Dendritic cell treated with granulocyte-macrophage colony-stimulating factor and Interleukin-4, amounts not matched to agents 40 ng/mL and 50 ng/mL, for 4 days (primary cell): Measurements from ENCODE around the gene LEAP2.
"Not testable (repeated sequence)": the region's sequence is repeated elsewhere in the genome, so short reads cannot be mapped to it uniquely, and the experiment has no call there.

Experiments used
- H3K27ac Mint-ChIP-seq: one replicate; pipeline ENCODE4 v1.8.0; 2022; ENCODE audit warnings: mild to moderate bottlenecking, mixed read lengths
- H3K27me3 Mint-ChIP-seq: one replicate; pipeline ENCODE4 v1.8.0; 2022; ENCODE audit warnings: mild to moderate bottlenecking, mixed read lengths
- H3K36me3 Mint-ChIP-seq: one replicate; pipeline ENCODE4 v1.8.0; 2022; ENCODE audit warnings: low read depth, mixed read lengths
- H3K4me1 Mint-ChIP-seq: one replicate; pipeline ENCODE4 v1.8.0; 2022; ENCODE audit warnings: low read depth, mixed read lengths
- H3K4me3 Mint-ChIP-seq: one replicate; pipeline ENCODE4 v1.8.0; 2022; ENCODE audit warnings: mild to moderate bottlenecking, moderate library complexity, mixed read lengths
- H3K9me3 Mint-ChIP-seq: one replicate; pipeline ENCODE4 v1.8.0; 2022; ENCODE audit warnings: mixed read lengths
- intact Hi-C: fragments of 100-400 bp; cut with micrococcal nuclease; formaldehyde crosslinking; loops from one replicate; pipeline ENCODE4 v1.15.0; 2022

LEAP2 gene

DNA sequence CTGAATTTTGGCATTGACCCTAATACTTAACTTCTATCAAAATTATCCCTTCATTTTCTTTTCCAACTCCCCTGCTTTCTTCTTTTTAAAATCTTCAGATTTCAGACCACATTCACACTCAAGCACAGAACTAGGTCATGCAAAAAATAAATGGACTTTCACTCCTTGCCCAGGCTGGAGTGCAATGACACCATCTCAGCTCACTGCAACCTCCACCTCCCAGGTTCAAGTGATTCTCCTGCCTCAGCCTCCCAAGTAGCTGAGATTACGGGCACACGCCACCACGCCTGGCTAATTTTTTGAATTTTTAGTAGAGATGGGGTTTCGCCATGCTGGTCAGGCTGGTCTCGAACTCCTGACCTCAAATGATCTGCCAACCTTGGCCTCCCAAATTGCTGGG is 18.5 kb upstream of the LEAP2 start:
- H3K27ac Mint-ChIP-seq, H3K36me3 Mint-ChIP-seq, H3K27me3 Mint-ChIP-seq, H3K4me3 Mint-ChIP-seq, H3K9me3 Mint-ChIP-seq, H3K4me1 Mint-ChIP-seq, intact Hi-C loops: not testable (repeated sequence)

DNA sequence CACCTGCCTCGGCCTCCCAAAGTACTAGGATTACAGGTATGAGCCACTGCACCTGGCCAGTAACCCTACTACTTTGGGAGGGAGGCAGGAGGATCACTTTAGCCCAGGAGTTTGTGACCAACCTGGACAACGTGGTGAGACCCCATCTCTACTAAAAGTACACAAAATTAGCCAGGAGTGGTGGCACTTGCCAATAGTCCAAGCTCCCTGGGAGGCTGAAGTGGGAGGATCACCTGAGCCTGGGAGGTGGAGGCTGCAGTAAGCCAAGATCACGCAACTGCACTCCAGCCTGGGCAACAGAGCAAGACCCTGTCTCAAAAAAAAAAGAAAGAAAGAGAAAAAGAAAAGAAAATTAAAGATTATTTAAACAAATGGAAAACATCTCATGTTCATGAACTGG is 17.5 kb upstream of the LEAP2 start:
- H3K9me3 Mint-ChIP-seq = no peaks in the 10 kb centered on the region
- intact Hi-C loops = no loop called here
- H3K4me1 Mint-ChIP-seq = no peaks in the 10 kb centered on the region
- H3K4me3 Mint-ChIP-seq = no peak overlapping the region
- H3K27me3 Mint-ChIP-seq = peaks cover 7% of the 10 kb centered on the region
- no peaks in the 10 kb centered on the region for H3K36me3 Mint-ChIP-seq
- no peak overlapping the region for H3K27ac Mint-ChIP-seq

DNA sequence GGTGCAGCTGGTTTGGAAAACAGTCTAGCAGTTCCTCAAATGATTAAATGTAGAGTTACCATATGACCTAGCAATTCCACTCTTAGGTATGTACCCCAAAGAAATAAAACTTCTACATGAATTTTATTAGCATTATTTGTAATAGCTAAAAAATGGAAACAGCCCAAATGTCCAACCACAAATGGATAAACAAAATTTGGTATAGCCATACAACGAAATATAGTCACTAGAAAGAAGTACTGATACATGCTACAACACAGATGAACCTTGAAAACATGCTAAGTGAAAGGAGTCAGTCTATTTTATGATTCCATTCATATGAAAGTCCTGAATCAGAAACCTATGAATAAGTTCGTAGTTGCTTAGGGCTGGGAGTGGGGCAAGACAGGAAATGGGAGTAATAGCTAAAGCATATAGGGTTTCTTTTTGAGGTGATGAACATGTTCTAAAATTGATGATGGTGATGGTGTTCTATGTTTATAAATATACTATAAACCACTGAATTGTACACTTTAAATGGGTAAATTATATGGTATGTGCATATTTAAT is 13.5 kb upstream of the LEAP2 start:
- Mint-ChIP-seq H3K9me3 (no peaks in the 10 kb centered on the region), H3K36me3 (no peaks in the 10 kb centered on the region), H3K4me3 (no peak overlapping the region), H3K27me3 (peaks cover 8% of the 10 kb centered on the region), H3K27ac (no peak overlapping the region), H3K4me1 (peaks cover 5% of the 10 kb centered on the region)
- intact Hi-C loops = no loop called here

DNA sequence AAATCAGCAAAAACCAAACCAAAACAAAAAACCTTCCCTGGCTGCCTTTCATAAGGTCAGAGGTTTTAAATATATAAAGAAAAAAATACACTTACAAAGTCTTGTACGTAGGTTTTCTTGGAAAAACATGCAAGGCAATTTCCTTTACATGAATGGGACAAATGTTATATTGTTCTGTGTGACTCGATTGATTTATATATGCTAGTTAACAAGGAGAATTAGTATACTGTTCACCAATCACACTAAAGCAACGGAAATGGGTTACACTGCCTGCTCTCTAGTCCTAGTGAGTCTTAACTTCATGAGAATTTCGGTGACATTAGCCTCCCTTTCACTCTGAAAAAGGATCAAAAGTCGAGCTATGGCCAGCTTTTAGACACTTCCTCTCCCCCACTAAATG is 12.7 kb upstream of the LEAP2 start:
- no peaks in the 10 kb centered on the region for H3K9me3 Mint-ChIP-seq
- no peak overlapping the region for H3K27ac Mint-ChIP-seq
- peaks cover 10% of the 10 kb centered on the region for H3K4me1 Mint-ChIP-seq
- no peaks in the 10 kb centered on the region for H3K36me3 Mint-ChIP-seq
- intact Hi-C loops = no loop called here
- peaks cover 6% of the 10 kb centered on the region for H3K27me3 Mint-ChIP-seq
- no peak overlapping the region for H3K4me3 Mint-ChIP-seq

DNA sequence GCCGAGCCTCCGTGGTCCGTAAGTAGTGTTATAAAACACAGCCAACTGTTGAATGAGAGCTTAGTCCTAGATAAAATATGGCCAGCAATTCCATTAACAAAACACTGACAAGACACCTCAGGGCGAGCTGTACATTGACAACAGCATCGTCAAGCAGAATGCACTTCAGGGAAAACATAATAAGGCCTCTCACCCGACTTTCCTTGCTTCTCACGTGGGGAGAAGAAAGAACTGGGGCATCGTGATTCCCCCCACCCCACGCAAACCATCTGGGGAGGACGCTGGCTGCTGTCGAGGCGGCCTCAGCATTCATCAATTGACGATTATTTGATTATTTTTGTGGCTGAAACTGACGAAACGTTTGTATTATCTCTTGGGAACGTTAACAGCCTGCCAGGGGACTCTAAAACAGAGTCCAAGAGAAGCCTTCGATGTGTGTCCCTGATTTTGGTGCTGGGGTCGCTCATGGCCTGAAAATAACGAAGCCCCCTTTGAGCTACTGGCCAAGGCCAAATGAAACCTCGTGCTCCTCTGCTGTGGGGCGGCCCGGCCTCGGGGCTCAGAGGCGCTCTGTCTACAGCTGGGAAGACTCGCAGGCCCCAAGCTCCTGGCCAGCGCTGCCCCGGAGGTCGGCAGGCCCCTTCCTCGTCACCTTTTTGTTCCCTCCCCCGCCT is 7.7 kb upstream of the LEAP2 start:
- Mint-ChIP-seq H3K4me3 (peak overlapping the region; percentile 99), H3K27me3 (peaks cover 3% of the 10 kb centered on the region), H3K4me1 (peaks cover 24% of the 10 kb centered on the region), H3K9me3 (no peaks in the 10 kb centered on the region), H3K36me3 (peaks cover 41% of the 10 kb centered on the region), H3K27ac (peak overlapping the region; percentile 98)
- intact Hi-C loops = no loop called here

DNA sequence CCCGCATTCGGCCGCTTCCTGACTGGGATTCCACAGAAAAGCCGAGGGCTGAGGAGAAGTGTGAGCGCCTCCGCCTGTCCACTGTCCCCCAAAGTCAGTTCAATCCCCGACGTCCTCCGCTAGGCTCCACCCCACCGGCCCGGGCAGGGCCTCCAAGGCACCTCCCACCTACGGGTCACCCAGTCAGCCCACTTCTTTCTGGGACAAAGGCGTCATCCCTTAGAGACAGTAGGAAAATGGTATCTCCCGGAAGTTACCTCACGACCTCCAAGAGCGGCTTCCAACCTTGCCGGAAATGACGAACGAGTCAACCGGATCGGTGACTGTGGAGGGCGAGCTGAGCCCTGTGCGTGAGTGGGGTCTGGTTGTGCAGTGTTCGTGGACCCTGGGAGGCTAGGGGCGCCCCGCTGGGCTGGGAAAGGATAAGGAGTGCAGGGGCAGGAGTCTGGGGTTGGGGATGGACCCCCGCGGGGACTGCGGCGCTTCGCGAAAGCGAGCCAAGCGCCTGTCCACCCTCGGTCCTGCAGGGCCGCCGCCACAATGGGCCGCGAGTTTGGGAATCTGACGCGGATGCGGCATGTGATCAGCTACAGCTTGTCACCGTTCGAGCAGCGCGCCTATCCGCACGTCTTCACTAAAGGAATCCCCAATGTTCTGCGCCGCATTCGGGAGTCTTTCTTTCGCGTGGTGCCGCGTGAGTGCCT is 7.0 kb upstream of the LEAP2 start, which contains the start of the genes GDF9 and UQCRQ:
GDF9 (minus strand) TSS at position 128 of the 704 bp plus-strand sequence. CDS start 1,936 bp downstream, outside the sequence.
UQCRQ (plus strand) TSS at position 301 of the 704 bp plus-strand sequence; CDS start at position 541, 240 bp downstream.
- Mint-ChIP-seq H3K27ac (peak within 1 kb of the TSS; percentile 98), H3K27me3 (no peaks in the 10 kb centered on the region), H3K36me3 (peaks cover 46% of the 10 kb centered on the region)

DNA sequence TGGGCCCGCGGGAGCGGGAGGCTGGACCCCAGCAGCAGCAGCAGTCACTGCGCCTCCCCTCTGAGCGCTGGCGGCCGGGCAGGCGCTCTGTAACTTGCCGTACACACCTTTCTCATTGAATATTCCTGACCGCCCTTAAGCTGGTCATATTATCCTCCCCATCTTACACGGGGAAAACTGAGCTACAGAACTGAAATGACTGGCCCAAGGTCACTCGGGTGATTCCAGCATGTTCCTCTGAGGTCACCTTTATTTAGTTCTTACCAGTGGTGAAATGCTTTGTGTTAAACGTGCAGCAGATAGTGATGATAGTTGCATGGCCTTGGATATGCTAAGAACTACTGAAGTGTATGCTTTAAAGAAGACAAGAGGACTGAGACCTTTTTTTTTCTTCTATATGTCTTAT is 6.4 kb upstream of the LEAP2 start:
- peaks cover 50% of the 10 kb centered on the region for H3K36me3 Mint-ChIP-seq
- peaks cover 24% of the 10 kb centered on the region for H3K4me1 Mint-ChIP-seq
- peak overlapping the region; percentile 99 for H3K4me3 Mint-ChIP-seq
- no peaks in the 10 kb centered on the region for H3K27me3 Mint-ChIP-seq
- no peaks in the 10 kb centered on the region for H3K9me3 Mint-ChIP-seq
- intact Hi-C loops = no loop called here
- peak overlapping the region; percentile 98 for H3K27ac Mint-ChIP-seq

More for the DNA sequence above, 7.0 kb upstream of the LEAP2 start, which contains the start of the genes GDF9 and UQCRQ:
- intact Hi-C loops = no loop called here
- peaks cover 24% of the 10 kb centered on the region for H3K4me1 Mint-ChIP-seq
- no peaks in the 10 kb centered on the region for H3K9me3 Mint-ChIP-seq
- peak within 1 kb of the TSS; percentile 99 for H3K4me3 Mint-ChIP-seq

DNA sequence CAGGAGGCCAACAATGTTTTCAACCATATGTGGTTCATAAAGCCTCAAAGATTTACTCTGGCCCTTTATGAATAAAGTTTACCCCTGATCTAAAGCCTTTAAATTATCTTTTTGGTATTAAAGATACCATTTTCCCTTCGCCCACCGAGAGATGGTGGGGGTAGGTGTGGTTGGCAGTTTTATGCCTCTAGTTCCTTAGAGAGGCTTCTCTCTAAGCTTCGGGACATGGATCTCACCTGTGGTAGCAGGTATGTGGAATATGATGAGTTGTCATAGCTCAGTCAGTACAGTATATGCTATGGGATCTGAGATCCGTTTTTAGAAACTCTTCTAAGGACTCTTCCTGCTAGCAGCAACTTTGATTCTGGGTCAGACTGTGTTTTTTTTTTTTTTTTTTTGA is 4.7 kb upstream of the LEAP2 start:
- Mint-ChIP-seq H3K9me3 (no peaks in the 10 kb centered on the region), H3K4me3 (no peak overlapping the region), H3K27me3 (no peaks in the 10 kb centered on the region), H3K27ac (no peak overlapping the region), H3K36me3 (peaks cover 64% of the 10 kb centered on the region), H3K4me1 (peaks cover 24% of the 10 kb centered on the region)
- intact Hi-C loops = no loop called here

DNA sequence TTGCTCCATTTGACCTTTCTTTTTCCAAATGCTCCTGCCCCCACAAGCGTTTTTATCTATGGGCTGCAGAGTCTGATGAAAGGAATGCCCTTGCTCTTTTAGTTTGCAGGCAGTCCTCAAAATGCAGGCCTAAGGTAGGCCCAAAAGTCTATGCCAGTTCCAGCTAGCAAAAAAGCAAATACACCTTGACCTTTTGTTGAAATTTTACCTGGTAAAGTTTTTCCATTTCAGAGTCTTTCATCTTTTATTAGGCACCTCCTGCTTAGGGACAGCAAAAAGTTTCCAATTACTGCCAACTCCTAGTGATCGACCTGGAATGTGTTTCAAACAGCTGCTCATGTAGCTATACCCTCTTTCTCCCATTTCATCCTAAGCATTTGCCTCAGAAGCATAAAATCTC is 2.7 kb upstream of the LEAP2 start:
- H3K27me3 Mint-ChIP-seq = no peaks in the 10 kb centered on the region
- no peaks in the 10 kb centered on the region for H3K9me3 Mint-ChIP-seq
- peaks cover 78% of the 10 kb centered on the region for H3K36me3 Mint-ChIP-seq
- no peak overlapping the region for H3K27ac Mint-ChIP-seq
- peaks cover 14% of the 10 kb centered on the region for H3K4me1 Mint-ChIP-seq
- no peak overlapping the region for H3K4me3 Mint-ChIP-seq
- intact Hi-C loops = no loop called here

DNA sequence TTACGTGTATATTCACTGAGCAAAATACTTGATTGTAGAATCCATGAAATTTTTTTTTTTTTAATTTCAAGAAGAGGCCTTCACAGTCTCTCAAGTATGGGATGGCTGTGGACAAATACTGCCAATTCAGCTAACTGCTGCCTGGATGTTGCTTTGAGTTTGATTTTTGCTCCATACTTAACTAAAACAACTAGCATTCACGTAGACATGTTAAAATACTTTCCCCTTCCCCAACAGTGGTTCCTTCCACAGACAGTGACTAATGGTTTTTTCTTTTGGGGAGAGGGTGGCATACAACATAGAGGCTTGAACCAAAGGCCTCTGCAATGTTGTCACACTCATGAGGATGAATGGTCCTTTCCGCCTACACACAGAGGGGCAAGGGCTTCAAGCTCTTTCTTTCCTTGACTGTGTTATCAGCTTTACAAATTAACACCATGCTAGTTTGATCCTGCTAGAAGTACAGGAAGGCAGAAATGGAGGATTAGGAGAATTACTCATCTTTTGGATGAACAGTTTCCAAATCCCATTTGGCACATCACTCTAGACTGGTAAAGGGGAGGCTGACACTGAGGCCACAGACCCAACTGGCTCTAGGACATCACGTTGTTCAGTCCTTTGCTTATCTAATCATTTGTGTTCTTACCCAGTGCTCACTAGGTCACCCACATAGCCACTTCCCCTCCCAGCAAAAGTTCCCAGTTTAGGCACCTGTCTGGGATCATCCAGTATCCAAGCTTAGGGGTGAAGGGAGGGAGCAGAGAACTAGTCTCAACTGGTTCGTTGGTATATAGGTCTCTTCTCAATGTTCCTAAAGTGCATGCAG is 1.8 kb upstream of the LEAP2 start:
- no peaks in the 10 kb centered on the region for H3K27me3 Mint-ChIP-seq
- peaks cover 9% of the 10 kb centered on the region for H3K4me1 Mint-ChIP-seq
- no peak overlapping the region for H3K4me3 Mint-ChIP-seq
- H3K9me3 Mint-ChIP-seq = no peaks in the 10 kb centered on the region
- H3K36me3 Mint-ChIP-seq = peaks cover 73% of the 10 kb centered on the region
- no peak overlapping the region for H3K27ac Mint-ChIP-seq
- intact Hi-C loops = no loop called here

DNA sequence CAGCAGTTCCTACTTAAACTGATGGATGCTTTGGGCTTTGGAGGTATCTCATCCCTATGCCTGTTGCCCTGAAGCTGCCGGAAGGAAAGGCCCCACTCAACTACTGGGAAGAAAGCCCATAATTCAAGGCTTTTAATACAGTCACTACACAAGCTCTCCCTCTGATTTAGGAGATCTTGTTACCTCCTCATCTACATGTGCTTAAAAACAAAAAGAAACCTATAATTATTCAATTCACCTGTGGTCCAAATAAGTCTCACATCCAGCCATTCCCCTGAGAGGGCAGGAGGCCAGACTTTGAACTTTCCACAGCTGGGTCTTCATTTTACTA is 715 bp upstream of the LEAP2 start:
- Mint-ChIP-seq H3K36me3 (peaks cover 65% of the 10 kb centered on the region), H3K4me1 (peaks cover 1% of the 10 kb centered on the region), H3K4me3 (no peak overlapping the region), H3K27me3 (no peaks in the 10 kb centered on the region), H3K27ac (no peak overlapping the region), H3K9me3 (no peaks in the 10 kb centered on the region)
- intact Hi-C loops = no loop called here

DNA sequence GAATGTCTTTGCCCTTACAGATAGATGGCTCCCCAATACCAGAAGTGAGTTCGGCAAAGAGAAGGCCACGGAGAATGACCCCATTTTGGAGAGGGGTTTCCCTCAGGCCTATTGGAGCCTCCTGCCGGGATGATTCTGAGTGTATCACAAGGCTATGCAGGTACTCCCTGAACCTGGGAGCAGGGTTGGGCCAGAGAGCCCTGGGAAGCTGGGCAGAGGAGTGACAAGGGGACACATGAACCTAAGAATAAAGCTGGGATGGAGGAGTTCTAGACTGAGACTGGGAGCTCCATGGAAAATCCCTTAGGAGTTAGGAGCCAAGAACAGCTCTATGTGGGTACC is 433 bp downstream of the LEAP2 start:
- H3K27me3 Mint-ChIP-seq = no peaks in the 10 kb centered on the region
- no peaks in the 10 kb centered on the region for H3K4me1 Mint-ChIP-seq
- H3K4me3 Mint-ChIP-seq = no peak overlapping the region
- no peak overlapping the region for H3K27ac Mint-ChIP-seq
- peaks cover 65% of the 10 kb centered on the region for H3K36me3 Mint-ChIP-seq
- no peaks in the 10 kb centered on the region for H3K9me3 Mint-ChIP-seq
- intact Hi-C loops = no loop called here

DNA sequence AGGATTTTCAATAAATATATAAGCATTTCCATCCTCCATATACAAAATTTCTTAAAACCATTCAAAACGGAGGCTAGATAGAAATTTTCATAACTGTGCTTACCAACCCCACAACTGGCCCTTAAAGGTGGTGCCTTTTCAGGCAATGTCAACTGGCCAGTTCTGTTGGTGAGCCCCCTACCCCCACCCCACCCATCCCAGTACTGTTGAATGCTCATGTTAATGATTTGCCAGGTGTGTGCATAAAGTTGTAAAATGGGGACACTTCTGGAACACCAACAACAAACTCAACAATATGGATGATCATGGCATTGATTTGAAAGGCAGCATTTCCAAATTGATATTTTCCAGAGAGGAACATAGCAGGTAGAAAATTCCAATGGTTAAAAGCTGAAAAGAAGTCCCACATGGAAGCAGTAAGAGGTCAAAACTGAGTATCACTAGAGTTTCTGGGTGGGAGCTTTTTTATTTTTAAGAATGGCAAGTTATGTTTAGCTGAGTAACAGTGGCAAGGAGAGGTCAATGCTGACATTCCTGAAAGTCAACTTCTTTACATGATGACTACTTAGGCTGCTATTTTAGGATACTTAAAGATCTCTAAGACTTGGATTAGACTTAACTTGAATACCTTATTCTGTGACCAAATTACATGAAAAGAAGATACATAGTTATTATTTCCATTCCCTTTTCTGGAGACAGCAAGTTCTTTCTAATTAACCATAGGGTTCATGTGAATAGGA is 2.7 kb downstream of the LEAP2 start:
- no peaks in the 10 kb centered on the region for H3K4me1 Mint-ChIP-seq
- intact Hi-C loops = no loop called here
- H3K27ac Mint-ChIP-seq = no peak overlapping the region
- peaks cover 66% of the 10 kb centered on the region for H3K36me3 Mint-ChIP-seq
- no peak overlapping the region for H3K4me3 Mint-ChIP-seq
- H3K9me3 Mint-ChIP-seq = no peaks in the 10 kb centered on the region
- no peaks in the 10 kb centered on the region for H3K27me3 Mint-ChIP-seq
